Nephron progenitor cell (in vitro differentiated cells): ENCODE measurements around the gene ELF5.
A peak's percentile ranks its signal among the peaks of the same experiment; 100 is the strongest.

Experiments used
- DNase-seq: peaks from one replicate; pipeline ENCODE4 v3.0.0; 2021
- H3K27ac Mint-ChIP-seq: 2 replicates; pipeline ENCODE4 v1.8.0; 2021; ENCODE audit warnings: mild to moderate bottlenecking, moderate library complexity, mixed read lengths
- H3K27me3 Mint-ChIP-seq: 2 replicates; pipeline ENCODE4 v1.8.0; 2021; ENCODE audit warnings: mild to moderate bottlenecking, low read depth, mixed read lengths; ENCODE audit not compliant: poor library complexity
- H3K36me3 Mint-ChIP-seq: 2 replicates; pipeline ENCODE4 v1.8.0; 2021; ENCODE audit warnings: low read depth, mixed read lengths
- H3K4me1 Mint-ChIP-seq: 2 replicates; pipeline ENCODE4 v1.8.0; 2021; ENCODE audit warnings: mixed read lengths
- H3K4me3 Mint-ChIP-seq: 2 replicates; pipeline ENCODE4 v1.8.0; 2021; ENCODE audit warnings: mild to moderate bottlenecking, moderate library complexity, mixed read lengths
- H3K9me3 Mint-ChIP-seq: 2 replicates; pipeline ENCODE4 v1.8.0; 2021; ENCODE audit warnings: mild to moderate bottlenecking, moderate library complexity, mixed read lengths
- TF ChIP-seq, protein P1 (sequence below): fragments of 200-600 bp; sonication (generic); IDR thresholded peaks from 2 replicates; pipeline ENCODE4 v1.5.0; 2021; ENCODE audit warnings: antibody characterized with exemption

The ELF5 gene

GRCh38 chr11:34495239-34495723, 18.3 kb downstream of the ELF5 start:
- no peak overlapping the region for H3K4me3 Mint-ChIP-seq
- H3K9me3 Mint-ChIP-seq: no peaks in the 10 kb centered on the region
- DNase-seq: no peak
- TF ChIP-seq, protein P1, sequence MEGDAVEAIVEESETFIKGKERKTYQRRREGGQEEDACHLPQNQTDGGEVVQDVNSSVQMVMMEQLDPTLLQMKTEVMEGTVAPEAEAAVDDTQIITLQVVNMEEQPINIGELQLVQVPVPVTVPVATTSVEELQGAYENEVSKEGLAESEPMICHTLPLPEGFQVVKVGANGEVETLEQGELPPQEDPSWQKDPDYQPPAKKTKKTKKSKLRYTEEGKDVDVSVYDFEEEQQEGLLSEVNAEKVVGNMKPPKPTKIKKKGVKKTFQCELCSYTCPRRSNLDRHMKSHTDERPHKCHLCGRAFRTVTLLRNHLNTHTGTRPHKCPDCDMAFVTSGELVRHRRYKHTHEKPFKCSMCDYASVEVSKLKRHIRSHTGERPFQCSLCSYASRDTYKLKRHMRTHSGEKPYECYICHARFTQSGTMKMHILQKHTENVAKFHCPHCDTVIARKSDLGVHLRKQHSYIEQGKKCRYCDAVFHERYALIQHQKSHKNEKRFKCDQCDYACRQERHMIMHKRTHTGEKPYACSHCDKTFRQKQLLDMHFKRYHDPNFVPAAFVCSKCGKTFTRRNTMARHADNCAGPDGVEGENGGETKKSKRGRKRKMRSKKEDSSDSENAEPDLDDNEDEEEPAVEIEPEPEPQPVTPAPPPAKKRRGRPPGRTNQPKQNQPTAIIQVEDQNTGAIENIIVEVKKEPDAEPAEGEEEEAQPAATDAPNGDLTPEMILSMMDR: no peak
- no peaks in the 10 kb centered on the region for H3K36me3 Mint-ChIP-seq
- H3K4me1 Mint-ChIP-seq: peaks cover 9% of the 10 kb centered on the region
- peaks cover 13% of the 10 kb centered on the region for H3K27me3 Mint-ChIP-seq
- H3K27ac Mint-ChIP-seq: no peak overlapping the region

DNA sequence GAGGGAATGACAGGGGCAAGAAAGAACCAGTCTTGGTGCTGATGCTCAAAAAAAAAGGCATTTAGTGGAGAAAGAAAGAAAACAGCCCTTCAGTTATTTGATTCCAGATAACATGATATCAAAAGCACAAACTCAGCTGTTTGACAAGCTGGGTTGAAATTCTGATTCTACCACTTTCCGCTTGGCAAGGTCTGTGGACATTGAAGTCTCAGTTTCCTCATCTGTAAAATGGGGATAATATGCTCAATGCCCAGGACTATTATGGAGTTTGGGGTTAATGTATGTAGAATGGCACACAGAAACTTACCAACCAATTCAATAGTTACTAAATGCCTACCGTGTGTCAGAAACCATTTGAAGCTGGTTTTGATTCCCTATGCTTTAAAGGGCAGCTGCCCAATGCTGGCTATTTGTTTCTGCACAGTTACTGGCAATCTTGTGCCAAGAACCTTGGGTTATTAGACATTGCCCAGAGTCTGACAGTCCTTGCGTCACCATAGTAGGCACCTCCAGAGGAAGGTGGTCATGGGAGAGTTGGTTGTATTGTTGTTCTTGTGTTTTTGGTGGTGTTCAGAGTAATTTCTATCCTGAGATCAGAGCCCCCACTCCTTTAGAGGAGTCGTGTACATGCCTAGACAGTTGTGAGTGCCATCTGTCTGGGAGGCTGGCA, 19.5 kb downstream of the ELF5 start:
- Mint-ChIP-seq H3K27ac (no peak overlapping the region), H3K4me1 (peaks cover 4% of the 10 kb centered on the region), H3K4me3 (no peak overlapping the region), H3K27me3 (peaks cover 13% of the 10 kb centered on the region), H3K9me3 (no peaks in the 10 kb centered on the region), H3K36me3 (no peaks in the 10 kb centered on the region)
- TF ChIP-seq, protein P1: no peak
- no peak for DNase-seq

DNA sequence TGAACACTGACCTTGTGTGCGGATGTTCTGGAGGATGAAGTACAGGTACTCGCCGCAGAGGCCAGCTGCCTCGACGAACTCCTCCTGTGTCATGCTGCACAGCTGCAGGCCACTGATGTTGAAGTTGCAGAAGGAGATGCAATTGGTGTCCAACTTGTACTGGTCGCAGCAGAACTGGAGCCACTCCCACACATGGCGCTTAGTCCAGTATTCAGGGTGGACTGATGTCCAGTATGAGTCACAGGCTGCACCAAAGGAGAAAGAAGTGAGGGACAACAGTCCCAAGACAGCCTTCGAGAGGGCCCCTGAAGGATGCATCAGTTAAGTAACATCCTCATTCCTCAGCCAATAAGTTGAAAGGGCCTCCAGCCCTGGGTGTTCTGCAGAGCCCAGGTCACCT, 20.1 kb downstream of the ELF5 start:
- peaks cover 4% of the 10 kb centered on the region for H3K4me1 Mint-ChIP-seq
- no peaks in the 10 kb centered on the region for H3K9me3 Mint-ChIP-seq
- H3K4me3 Mint-ChIP-seq: no peak overlapping the region
- no peak for DNase-seq
- H3K27me3 Mint-ChIP-seq: peaks cover 16% of the 10 kb centered on the region
- TF ChIP-seq, protein P1: no peak
- no peaks in the 10 kb centered on the region for H3K36me3 Mint-ChIP-seq
- H3K27ac Mint-ChIP-seq: no peak overlapping the region

DNA sequence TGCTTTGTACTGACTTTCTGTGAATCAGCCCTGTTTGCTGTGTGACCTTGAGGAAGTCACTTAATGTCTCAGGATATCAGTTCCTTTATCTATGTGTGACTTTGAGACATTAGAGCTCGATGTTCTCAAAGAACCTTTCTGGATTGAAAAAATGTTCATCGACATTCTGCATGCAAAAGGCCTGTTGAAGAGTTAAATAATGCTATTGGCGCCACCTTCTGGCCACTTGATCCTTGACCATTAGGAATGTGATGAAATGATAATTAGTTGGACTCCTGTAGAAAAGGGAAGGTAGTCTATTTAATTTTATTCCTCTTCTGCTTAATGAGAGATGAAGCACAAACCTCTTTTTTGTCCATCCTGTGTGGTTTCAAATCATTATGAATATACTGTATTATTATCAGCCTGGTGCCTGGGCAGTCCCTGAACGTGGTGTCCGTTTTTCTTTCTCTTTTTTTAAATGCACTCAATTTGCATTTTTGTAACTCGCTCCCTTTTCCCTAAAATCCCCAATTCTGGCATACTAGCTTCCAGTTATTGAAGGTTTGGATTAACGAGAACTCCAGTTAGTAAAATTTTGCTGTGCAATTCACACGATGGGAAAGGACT, 20.7 kb downstream of the ELF5 start:
- H3K36me3 Mint-ChIP-seq: no peaks in the 10 kb centered on the region
- peak; percentile 70 for DNase-seq
- TF ChIP-seq, protein P1: peak; percentile 80
- H3K9me3 Mint-ChIP-seq: no peaks in the 10 kb centered on the region
- no peak overlapping the region for H3K27ac Mint-ChIP-seq
- peaks cover 13% of the 10 kb centered on the region for H3K27me3 Mint-ChIP-seq
- H3K4me3 Mint-ChIP-seq: no peak overlapping the region
- H3K4me1 Mint-ChIP-seq: peaks cover 4% of the 10 kb centered on the region

- Mint-ChIP-seq H3K27me3 (peaks cover 26% of the 10 kb centered on the region), H3K36me3 (no peaks in the 10 kb centered on the region), H3K4me3 (no peak overlapping the region), H3K27ac (no peak overlapping the region), H3K4me1 (peaks cover 4% of the 10 kb centered on the region), H3K9me3 (no peaks in the 10 kb centered on the region)
- TF ChIP-seq, protein P1: no peak
- DNase-seq: no peak
Observed at GRCh38 chr11:34490304-34490703, 23.3 kb downstream of the ELF5 start.
